ENCODE data around the gene CNIH3. TPM values are rescaled to one million over a fixed set of nuclear protein-coding genes. Genes with fewer than 3 reads are reported as not detected.

The CNIH3 gene
- total RNA-seq, 1 donor from 2014 or later = 1.8 TPM

DNA sequence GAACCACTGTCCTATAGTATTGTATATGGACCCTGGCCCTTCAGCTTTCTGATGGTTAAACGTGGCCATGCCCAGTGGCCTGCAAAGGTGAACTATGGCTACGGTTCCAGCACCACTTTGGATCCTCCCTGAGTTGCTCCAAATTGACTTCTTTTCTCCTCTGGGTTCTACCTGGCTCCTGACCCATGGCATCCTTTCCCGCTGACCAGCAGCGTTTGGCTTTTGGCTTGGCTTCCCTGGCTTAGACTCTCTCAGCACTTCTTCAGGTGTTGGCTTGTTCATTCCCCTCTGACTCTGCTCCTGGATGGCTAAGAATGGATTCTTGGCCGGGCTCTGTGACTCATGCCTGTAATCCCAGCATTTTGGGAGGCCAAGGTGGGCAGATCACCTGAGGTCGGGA lies 152.9 kb downstream of the CNIH3 start:
- no peak for DNase-seq (ENCODE audit: low read depth in 2 of 2)

DNA sequence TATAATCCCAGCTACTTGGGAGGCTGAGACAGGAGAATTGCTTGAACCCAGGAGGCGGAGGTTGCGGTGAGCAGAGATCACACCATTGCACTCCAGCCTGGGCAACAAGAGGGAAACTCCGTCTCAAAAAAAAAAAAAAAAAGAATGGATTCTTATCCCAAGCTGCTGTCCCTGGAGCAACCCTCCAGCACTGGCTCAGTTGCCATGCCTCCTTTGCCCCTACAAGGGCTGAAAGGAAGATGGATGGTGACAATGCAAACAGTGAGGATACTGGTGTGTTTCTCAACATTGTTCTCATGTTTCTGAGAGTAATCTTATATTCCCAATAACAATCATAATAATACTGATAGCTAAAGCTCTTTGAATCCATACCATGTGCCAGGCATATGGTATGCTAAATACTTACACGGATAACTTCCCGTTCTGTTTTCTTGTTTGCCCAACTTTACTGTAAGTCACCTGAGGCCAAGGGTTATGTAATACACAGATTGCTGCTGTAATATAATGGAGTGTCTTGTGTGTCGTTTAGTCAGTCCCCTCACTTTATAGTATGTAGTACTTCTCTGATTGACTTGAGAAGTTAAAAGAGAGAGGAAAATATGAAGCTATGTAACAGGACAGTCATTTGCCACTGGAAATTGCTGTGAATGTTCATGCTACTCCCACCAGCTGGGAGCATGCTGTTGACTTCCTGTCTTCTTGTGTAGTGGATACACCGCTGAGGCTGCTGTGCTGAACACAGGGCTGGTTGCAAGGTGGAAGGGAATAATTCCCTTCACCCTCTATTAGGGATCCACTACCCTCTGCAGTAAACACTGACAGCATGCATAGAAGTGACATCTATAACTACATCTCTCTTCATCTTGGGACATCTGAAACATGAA lies 153.6 kb downstream of the CNIH3 start:
- DNase-seq (ENCODE audit: low read depth in 2 of 2) = no peak

DNA sequence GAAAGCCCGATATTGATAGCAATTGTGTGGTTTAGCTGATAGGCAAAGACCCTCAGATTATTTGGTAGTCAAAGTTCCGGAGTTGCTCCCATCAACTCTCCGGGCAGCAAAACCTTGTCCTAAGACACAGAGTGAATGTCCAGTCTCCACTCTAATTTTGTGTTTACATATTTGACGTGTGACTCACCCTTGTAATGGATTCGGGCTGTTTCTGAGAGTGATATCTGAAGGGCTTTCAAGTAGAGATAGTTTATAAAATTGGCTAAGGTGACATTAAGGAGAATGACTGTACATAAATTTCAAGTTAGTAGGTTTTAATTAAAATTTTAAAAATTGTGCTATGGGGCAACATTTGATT lies 154.2 kb downstream of the CNIH3 start:
- DNase-seq (ENCODE audit: low read depth in 2 of 2) = peak in 1 of 2 donors; percentile 23

DNA sequence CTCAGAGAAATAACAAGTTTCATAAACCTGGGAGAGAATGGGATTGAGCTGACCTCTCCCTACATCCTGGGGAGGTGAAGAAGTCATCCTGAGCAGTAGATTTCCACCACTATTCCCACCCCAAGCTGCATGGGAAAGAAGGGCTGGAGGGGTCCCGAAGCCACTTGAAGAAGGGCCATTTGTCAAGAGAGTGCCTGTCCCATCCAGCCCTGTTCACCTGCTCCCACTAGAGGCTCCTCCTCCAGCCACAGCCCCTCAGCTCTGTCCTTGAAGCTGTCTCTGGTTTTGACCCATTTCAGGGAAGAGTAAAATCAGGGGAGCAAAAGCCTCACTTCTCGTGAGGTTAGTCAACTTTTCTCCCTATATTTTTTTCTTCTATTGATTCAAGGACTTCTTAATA lies 157.5 kb downstream of the CNIH3 start:
- no peak for DNase-seq (ENCODE audit: low read depth in 2 of 2)

DNA sequence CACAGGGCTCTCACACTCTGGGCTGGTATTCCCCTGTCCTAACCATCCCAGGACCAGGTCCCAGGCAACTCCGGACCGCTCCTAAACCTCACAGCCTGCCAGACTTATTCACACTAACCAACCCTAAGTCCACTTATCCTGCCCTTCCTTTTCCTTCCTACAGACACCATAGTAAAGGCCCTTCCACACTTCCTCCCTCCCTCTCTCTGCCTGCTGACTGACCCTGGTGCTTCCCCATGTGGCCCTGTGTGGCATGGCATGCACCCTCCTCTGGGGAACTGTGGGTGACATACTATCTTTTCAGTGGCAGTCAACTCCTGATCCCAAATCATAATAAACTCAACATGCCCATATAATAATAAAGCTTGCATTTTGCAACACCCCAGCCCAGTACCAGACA lies 158.3 kb downstream of the CNIH3 start:
- no peak for DNase-seq (ENCODE audit: low read depth in 2 of 2)

DNA sequence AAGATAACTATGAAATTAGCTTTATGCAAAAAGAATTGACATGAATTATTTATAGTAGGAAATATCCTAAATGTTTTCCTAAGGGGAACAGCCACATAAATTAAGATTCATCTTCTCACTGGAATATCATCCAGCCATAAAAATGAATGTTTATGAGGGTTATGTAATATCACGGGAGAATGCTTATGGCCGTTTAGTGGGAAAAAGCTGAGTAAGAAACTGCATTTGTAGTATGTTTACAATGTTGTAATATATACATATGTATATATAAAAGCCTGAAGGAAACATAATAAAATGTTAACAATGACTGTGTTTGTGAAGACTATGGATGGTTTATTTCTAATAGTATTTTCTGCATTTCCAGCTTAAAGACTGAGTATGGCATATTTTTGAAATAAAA lies 161.1 kb downstream of the CNIH3 start:
- no peak for DNase-seq (ENCODE audit: low read depth in 2 of 2)

DNA sequence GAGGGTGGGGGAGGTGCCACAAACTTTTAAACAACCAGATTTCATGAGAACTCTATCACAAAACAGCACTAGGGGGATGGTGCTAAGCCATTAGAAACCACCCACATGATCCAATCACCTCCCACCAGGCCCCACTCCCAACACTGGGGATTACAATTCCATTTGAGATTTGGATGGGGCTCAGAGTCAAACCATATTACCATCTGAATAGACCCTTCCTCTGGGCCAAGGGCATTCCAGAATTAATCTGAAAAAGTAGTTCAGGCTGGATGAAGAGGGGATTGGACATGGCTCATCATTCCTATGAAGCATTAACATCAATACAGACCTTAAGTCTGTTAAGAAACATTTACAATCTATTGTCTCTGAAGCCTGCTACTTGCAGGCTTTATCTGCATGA lies 163.4 kb downstream of the CNIH3 start:
- no peak for DNase-seq (ENCODE audit: low read depth in 2 of 2)

DNA sequence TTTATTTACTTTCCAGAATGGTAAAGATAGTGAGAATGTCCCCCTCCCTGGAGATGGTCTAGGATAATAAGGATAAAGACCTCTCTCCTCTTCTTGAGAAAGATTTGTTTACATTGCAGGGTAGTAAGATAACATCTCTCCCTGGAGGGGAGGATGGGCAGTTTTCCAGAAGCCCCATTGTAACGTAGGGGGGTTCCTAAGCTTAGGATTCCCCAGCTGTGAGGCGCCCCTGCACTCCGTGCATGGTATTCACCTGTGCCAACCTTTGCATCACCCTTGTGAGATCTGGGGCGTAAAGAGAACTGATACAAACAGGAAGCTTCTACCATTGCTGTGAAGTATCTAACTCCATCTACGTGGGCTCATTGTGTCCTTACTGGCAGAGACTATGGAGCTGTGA lies 164.6 kb downstream of the CNIH3 start:
- no peak for DNase-seq (ENCODE audit: low read depth in 2 of 2)

DNA sequence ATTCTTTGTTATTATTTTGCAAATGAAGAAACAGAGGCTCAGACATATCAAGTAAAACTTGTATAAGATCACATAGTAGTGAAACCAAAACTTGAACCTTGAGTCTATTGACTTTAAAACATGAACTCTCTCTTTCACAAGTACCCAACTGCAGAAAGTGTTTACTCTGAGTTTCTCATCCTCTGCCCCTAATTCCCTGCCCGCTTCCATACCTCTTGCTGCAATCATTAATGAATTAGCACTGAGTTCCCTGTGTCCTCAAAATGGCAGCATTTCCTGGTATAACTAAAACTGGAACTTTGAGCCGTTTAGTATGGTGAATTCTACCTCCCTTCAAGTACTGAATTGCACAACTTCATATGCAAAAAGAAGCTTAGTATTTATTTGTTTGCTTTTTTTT lies 165.7 kb downstream of the CNIH3 start:
- DNase-seq (ENCODE audit: low read depth in 2 of 2) = no peak

DNA sequence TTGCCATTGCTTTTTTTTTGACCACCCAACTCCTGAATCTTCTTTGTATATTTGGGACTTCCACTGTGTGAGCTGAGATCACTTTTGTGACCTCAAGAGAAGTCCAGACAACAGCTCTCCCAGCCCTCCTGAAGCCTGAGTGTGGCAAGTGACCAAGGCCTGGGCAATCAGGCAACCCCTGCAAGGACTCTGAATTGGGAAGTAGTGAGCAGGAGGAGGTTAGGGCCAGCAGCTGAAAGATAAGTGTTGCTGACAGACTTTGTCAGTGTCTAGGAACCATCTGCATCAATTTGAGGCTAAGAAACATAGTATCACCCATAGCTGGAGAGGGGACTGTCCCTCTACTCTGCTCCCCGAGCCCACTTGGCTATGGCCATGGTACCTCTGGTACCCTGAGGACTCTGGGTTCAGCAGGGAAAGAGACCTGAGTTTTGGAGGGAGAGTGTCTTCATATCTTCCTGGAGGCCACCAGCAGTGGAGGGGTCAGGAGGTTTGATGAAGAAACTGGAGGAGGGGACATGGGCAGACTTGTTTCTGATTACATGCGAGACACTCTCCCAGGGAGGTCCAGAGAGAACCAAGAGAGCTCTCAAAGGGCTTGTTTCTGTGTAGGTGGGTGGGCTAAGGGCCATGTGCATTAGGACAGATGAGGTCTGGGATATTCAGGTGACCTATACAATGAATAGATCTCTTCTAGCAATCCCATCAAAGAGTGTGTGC lies 166.3 kb downstream of the CNIH3 start:
- DNase-seq (ENCODE audit: low read depth in 2 of 2) = no peak

DNA sequence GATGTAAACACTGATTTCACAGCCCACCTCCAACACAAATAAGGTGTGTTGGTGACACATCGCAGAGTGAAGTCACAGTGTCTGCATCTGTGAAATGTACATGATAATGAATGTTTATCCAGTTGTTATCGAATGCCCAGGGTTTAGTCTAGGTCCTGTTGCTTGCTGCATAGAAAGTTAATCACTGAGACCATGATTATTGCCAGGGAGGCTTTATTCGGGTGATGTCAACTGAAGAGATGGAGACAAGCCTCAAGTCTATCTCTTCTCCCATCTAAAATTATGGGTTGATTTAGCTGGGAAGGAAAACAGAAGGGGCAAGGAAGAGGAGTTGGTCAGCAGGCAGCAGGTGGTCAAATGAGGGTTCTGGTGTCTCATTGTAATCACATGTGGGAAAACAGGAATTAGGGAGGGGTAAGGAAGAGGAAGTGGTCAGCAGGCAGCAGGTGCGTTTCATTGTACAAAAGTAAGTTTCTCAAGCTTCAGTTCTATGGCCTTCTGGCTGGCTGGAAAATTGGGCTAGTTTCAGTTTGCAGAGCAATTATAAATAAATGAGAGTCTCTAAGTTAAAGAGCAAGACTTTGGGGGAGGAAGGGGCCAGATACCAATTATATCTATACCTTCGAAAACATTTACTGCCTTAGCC lies 167.0 kb downstream of the CNIH3 start:
- no peak for DNase-seq (ENCODE audit: low read depth in 2 of 2)

DNA sequence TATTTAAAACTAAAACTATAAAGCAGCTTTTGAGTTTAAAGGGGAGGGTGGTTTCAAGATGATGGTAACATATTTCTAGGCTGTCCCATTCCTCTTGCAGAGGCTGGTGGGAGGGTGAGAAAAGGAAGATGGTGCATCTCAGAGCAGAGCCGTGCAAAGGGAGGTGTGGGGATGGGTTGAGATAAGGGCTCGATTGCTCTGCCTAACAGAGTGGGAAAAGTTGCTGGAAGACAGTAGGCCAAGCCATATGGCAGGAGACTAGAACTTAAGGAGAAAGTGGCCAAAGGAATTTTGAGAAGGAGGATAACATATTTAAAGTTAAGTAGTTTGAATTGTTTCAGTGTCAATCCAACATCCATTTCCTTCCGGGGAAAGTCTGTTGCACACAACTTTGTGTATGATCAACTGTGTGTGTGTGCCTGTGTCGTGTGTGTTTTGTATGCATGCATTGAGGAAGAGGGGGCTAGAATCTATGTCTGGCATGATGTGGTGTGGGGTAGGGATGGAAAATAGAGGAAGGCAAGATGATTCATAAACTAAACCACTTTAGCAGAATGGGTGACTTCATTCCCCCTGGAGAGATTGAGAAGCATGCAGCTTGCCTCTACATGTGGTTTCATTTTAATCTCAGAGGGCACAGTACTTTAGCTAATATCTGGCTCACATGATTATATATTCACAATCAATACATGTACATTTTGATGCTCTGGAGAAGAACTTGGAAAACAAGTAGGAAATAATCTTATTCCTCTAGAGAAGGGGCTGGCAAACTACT lies 168.3 kb downstream of the CNIH3 start:
- no peak for DNase-seq (ENCODE audit: low read depth in 2 of 2)

DNA sequence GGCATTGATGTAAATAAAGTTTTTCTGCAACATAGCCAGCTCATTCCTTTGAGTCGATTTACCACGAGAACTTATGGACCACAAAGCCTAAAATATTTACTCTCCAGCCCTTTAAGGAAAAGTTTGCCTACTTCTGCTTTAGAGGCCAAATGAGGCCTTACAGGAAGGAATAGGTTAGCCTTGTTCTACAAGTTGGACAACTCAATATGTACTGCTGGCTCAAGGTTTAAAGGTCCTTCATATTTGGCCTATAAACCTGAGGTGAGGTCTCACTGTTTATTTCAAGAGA lies 168.9 kb downstream of the CNIH3 start:
- no peak for DNase-seq (ENCODE audit: low read depth in 2 of 2)

DNA sequence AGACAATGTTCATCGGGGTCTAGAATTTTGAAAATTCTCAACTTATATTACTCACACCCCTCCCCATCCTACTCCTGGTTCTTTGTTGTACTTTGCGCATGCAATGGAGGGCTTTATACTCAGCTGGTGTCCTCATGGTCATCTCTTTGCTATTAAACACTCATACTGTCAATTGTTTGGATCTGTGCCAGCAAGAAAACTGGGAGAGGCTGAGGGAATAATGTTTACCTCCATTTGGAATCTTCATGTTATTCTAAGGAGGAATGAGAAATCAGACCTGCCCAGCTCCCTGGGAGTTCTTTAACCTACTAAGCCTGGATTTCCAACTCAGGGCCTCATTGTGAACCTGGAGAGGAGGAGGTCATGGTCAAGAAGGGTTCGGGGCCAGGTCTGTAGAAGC lies 169.5 kb downstream of the CNIH3 start:
- no peak for DNase-seq (ENCODE audit: low read depth in 2 of 2)

DNA sequence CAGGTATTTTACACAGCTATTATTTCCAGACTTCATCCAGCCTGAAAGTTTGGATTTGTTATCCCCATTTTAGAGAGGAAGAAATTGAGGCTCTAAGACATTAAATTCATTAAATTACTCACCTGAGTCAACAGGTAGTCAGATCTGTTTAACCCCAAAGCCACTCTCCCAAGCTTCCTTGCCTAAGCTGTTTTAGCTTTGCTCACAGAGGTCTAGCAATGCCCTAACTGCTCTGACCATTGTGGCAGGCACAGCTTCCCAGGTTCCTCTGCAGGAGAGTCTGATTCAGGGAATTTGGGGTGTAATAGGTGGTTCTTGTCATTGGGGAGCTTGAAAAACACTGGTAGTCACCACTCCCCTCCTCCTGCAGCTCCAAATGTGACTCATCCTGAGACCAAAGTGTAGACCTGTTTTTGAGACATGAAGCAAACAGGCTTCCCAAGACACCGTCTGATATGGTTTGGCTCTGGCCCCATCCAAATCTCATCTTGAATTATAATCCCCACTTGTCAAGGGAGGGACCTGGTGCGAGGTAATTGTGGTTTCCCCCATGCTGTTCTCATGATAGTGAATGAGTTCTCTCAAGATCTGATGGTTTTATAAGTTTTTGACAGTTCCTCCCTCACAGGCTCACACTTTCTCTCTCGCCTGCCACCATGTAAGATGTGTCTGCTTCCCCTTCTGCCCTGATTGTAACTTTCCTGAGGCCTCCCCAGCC lies 170.6 kb downstream of the CNIH3 start:
- no peak for DNase-seq (ENCODE audit: low read depth in 2 of 2)

DNA sequence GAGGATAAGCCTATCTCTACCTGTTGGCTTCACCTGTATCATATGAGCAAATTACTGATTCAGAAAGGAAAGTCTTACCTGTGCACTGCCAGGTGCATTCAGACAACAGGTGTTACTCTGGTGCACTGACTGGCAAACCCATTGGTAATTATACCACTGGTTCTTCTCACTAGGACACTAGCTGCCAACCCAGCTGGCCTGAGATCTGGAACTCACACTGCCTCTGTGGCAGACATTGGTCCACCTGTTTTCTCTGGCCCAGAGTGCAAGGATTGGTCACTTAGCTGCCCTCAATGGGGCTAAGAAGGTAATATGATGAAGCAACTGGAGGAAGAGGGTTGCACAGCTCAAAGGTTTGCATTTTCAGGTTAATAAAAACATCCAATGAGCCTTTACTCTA lies 173.2 kb downstream of the CNIH3 start:
- DNase-seq (ENCODE audit: low read depth in 2 of 2) = no peak

Other genes starting within 250 kb of the CNIH3 start
- gene WDR26, start 181.5 kb upstream of the CNIH3 start, total RNA-seq = 51.4 and 61.7 TPM in 2 replicates

All from lung microvascular endothelial cell (primary cell).